NCI-H526 (cell line): ENCODE measurements around the gene KIF26A.

Source experiments
- DNase-seq, 2 experiments: peaks; one replicate each; lab custom pipeline; 2025; lab: John Stamatoyannopoulos, UW

The KIF26A gene

DNA sequence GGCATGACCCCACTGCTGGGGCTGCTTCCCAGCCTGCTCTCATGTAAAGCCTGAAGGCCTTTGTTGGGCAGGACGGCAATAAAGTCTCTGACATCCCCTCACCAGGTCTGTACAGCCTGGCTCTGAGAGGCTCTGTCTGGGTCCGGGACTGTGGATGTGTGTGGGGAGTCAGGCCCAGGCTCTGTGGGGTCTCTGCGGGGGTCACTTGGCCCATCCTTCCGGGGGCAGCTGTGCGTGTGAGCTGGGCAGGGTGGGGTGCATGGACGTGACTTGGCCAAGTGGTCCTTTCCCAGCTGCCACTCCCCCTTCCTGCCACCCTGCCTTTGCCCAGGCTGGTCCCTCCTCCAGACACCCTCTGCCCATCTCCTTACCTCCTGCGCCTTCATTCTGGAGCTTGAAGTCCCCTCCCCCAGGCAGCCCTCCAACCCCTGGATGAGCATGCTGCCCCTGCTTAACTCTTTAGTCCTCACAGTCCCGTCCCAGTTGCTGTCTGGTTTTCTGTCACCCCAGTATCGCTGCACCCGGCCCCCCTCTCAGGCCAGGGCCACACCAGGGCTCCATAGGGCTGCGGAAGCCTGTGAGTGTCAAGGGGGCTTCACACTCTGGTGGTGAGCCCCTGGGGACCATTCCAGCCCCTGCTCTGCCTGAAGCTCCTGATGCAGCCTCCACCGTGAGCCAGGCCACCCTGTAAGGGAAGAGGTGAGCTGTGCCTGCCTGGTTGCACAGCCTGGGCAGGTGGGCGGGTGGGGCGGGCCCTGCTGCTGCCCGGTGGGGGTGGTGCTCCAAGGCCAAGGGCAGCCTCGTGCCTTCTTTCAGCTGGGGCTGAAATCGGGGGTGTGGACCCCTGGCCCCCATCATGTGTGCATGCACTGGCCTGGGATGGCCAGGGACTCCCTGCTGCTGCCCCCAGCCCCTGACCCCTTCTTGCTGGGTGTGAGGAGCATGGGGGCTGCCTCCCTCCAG is 25.5 kb upstream of the KIF26A start:
- DNase-seq, result no peak

GRCh38 chr14:104113631-104114420 is 24.6 kb upstream of the KIF26A start:
- no peak for DNase-seq

DNA sequence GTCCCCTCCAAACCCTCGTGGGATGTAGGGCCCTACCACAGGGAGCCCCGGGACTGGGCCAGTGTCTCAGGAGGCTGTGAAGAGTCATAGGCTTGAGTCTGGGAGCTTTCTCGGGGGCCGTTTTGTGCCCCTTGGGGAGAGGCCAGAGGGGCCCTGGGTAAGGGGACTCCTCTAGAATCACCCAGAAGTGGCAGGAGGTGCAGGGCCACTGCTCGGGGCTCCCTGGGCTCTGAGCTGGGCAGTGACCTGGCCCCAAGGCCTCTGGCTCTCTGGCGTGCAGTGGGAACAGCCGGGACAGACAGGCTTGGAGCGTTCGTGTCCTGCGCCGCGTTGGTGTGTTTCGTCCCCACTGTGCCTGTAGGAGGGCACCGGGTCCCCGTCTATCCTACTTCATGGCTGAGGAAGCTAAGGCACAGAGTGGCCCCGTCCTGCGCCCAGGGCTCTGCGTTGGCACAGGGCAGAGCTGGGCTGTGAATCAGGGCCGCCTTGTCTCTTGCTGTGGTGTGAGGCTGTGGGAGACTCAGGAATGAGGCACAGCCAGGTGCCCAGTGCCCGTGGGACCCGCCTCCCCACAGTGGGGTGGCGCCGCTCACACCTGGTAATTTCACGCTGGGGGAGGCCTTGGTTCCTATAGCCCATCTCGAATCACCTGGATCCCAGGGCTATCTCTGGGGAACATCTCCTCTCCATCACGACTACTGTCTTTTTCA is 23.8 kb upstream of the KIF26A start:
- no peak for DNase-seq

DNA sequence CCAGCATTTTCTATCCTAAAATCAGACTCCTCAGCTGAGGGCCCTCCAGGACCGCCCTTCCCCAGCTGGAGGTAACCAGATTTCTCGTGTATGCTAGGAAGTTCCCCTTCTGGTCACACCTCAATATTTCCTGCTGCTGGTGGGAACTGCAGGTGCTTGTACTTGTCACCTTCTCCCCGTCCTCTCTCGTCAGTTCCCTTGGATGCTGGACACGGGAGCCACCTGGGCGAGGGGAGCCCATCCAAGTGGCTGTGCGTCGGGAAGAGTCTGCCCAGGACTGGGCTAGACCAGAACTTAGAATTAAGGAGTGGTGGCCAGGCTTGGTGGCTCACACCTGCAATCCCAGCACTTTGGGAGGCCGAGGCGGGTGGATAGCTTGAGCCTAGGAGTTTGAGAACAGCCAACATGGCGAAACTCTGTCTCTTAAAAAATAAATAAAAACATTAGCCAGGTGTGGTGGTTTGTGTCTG is 23.2 kb upstream of the KIF26A start:
- DNase-seq, result no peak

DNA sequence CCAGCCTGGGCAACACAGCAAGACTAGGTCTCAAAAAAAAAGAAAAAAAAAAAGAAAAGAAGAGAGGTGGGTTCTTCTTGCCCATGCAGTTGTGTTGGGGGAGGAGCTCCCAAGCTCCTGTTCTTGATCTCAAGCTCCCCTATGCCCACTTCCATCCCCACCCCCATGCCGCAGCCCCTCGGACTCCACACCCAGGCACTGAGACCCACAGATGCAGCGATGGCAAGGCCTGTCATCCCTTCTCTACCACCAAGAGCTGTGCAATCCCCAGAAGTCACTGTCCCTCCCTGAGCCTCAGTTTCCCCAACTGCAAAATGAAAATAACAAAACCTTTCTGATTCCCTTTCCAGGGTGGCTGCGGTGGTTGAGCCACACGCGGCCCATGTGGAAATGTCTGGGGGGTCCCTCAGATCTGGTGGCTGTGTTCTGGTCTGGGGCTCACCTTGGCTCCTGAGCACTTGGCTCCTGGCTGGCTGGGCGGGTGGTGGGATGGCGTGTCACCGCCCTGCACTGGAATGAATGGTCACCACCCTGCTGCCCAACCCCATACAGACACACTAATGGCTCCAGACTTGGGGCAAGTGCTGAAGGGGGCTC is 22.6 kb upstream of the KIF26A start:
- no peak for DNase-seq

- no peak for DNase-seq
Observed at GRCh38 chr14:104116288-104116755, 22.1 kb upstream of the KIF26A start.

GRCh38 chr14:104116756-104117340 is 21.5 kb upstream of the KIF26A start:
- DNase-seq, result peak in 1 of 2 experiments; percentile 71

GRCh38 chr14:104117341-104118005 is 20.9 kb upstream of the KIF26A start:
- DNase-seq, result no peak

- peak in 1 of 2 experiments; percentile 44 for DNase-seq
Observed at GRCh38 chr14:104118006-104118844, 20.2 kb upstream of the KIF26A start.

DNA sequence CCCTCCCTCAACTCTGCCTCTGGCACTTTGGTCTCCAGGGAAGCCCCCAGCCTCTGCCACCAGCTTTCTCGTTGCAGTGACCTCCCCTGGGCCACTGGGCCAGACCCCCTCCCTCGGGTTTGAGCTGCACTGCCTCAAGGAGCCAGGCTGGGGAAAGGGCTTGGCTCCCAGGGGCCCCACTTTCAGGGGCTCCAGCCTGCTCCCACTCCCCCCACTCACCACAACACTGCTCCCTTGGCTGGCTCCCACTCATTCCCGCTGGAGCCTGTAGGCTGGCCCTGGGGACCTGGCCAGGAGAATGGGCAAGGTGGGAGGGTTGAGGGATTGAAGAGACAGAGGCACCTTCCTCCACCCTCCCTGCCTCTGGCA is 19.3 kb upstream of the KIF26A start:
- DNase-seq, result no peak

GRCh38 chr14:104119488-104120251 is 18.7 kb upstream of the KIF26A start:
- DNase-seq, result no peak

- no peak for DNase-seq
Observed at GRCh38 chr14:104120281-104120741, 18.1 kb upstream of the KIF26A start.

DNA sequence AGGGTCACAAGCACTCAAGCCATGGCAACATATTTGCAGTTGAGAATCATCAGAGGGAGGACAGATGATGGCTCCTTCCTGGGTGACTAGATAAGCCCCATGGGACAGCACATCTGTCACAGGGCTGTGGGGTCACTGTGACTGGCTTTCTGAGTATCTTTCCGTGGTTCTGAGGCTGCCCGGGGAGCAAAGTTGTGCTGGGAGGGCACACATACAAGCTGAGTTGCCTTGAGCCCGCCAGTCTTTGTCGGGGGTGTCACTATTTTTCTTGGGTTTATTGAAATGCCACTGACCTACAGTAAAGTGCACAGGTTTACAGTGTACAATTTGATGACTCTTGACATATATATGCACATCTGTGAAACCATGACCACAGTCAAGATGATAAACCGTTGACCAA is 17.2 kb upstream of the KIF26A start:
- no peak for DNase-seq

DNA sequence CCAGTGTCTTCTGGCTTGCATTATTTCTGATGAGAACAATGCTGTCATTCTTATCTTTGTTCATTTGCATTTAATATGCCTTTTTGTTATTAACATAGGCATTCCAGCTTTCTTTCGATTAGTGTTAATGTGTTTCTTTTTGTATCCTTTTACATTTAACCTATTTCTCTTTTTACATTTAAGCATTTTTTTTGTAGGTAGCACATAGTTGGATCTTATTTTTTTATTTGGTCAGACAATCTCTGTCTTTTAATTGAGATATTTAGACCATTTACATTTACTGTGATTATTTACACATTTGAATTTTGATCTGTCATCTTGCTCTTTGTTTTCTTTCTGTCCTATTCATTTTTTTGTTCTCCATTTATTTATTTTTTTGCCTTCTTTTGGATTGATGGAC is 14.5 kb upstream of the KIF26A start:
- DNase-seq, result no peak

GRCh38 chr14:104125011-104125410 is 13.4 kb upstream of the KIF26A start:
- DNase-seq, result no peak

GRCh38 chr14:104126753-104127152 is 11.6 kb upstream of the KIF26A start:
- DNase-seq, result no peak

GRCh38 chr14:104128981-104129380 is 9.4 kb upstream of the KIF26A start:
- DNase-seq, result no peak

DNA sequence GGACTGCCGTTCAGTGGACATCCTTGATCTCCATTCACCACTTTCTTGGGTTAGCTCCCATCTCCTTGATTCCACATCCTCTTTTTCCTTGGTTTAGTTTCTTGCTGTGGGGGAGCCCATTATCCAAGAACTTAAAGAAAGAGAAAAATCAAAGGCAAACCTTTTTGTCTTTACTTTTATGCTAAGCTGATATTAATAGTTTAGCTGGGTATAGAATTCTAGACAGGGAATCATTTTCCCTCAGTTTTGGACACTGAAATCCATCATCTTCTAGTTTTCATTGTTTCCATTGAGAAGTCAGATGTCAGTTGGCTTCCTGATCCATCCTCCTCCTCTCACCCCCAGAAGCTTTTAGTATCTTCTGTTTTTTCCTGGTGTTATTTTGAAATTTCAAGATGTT is 8.8 kb upstream of the KIF26A start:
- no peak for DNase-seq
